C4-2B (cell line): Measurements from ENCODE around the gene NSF.

Source experiments
- CTCF ChIP-seq: fragments of 450-650 bp; conservative IDR thresholded peaks from 2 replicates; pipeline ENCODE4 v1.5.1; 2017; ENCODE audit warnings: mild to moderate bottlenecking
- ZFX ChIP-seq: fragments of 450-650 bp; IDR thresholded peaks from 2 replicates; pipeline ENCODE4 v1.6.1; 2017

DNA sequence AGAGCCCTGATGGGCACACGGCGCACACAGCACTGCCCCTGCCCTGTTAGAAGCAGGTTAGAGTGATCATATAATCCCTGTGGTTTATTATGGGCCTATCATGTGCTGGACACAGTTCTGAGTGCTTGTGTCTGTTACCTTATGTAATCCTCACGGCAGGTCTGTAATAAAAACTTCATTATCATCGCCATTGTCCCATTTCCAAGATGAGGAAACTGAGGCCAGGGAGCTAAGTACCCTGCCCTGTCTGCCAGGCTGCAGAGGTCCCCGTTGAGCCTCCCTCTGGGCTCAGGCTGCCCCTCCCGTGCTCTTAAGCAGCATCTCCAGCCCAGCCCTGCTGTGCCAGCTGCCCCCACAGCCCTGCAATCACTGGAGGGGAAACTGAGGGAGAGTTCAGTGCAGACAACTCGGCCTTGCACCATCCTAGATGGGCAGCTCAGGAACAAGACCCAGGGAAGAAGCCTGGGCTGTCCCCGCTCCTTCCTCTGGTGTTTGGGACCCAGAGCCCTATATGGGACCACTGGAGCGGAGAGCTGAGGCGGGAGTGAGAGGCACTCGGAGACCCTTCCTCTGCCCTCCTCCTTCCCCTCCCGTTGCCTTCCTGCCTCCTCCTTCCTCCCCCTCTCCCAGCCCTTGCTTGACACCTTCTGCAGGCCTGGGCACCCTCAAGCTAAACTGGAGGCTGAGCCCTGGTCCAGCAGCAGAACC lies 186.0 kb downstream of the NSF start:
- no peak for TF ChIP-seq CTCF
- TF ChIP-seq ZFX: no peak
